ENCODE data around the gene LDLRAD4. TPM values are rescaled to one million over a fixed set of nuclear protein-coding genes. Genes with fewer than 3 reads are reported as not detected.
A peak's percentile ranks its signal among the peaks of the same experiment; 100 is the strongest.

The LDLRAD4 gene
- total RNA-seq, 1 donor from 2014 or later = 18.4 TPM

GRCh38 chr18:13217971-13218367 lies 591 bp upstream of the LDLRAD4 start:
- intact Hi-C loops (cut with DNase I) = loop anchor here (5.0 kb wide), 1 partner anchor 309 kb away; no protein-coding TSS in a partner anchor
- Histone ChIP-seq H3K27ac (peak overlapping the region; percentile 76), H3K9me3 (no peaks in the 10 kb centered on the region), H3K36me3 (no peaks in the 10 kb centered on the region), H3K27me3 (peaks cover 4% of the 10 kb centered on the region), H3K4me3 (peak overlapping the region; percentile 60), H3K4me1 (peaks cover 43% of the 10 kb centered on the region)
- ATAC-seq (peak; percentile 3), DNase-seq (peak; percentile 74)
- TF ChIP-seq CTCF (IDR thresholded peaks at IDR 0.05) = no peak

- H3K27ac ChIP-seq = peak overlapping the region; percentile 76
- TF ChIP-seq CTCF (IDR thresholded peaks at IDR 0.05) = no peak
Measured at GRCh38 chr18:13218997-13219396, 437 bp downstream of the LDLRAD4 start.

GRCh38 chr18:13219593-13220159 lies 1.1 kb downstream of the LDLRAD4 start:
- no peak for TF ChIP-seq CTCF (IDR thresholded peaks at IDR 0.05)
- Histone ChIP-seq H3K4me3 (peak overlapping the region; percentile 60), H3K27me3 (peaks cover 3% of the 10 kb centered on the region), H3K36me3 (no peaks in the 10 kb centered on the region), H3K4me1 (peaks cover 53% of the 10 kb centered on the region), H3K9me3 (no peaks in the 10 kb centered on the region), H3K27ac (no peak overlapping the region)
- DNase-seq (no peak), ATAC-seq (no peak)
- intact Hi-C loops (cut with DNase I) = loop anchor here (5.0 kb wide), 1 partner anchor 308 kb away; no protein-coding TSS in a partner anchor

More at GRCh38 chr18:13218997-13219396, 437 bp downstream of the LDLRAD4 start:
- intact Hi-C loops (cut with DNase I) = loop anchor here (5.0 kb wide), 1 partner anchor 308 kb away; no protein-coding TSS in a partner anchor
- peaks cover 53% of the 10 kb centered on the region for H3K4me1 ChIP-seq
- peak overlapping the region; percentile 60 for H3K4me3 ChIP-seq
- no peaks in the 10 kb centered on the region for H3K36me3 ChIP-seq
- no peaks in the 10 kb centered on the region for H3K9me3 ChIP-seq
- no peak for DNase-seq
- ATAC-seq = no peak
- H3K27me3 ChIP-seq = peaks cover 4% of the 10 kb centered on the region

- Histone ChIP-seq H3K4me3 (no peak overlapping the region), H3K27ac (no peak overlapping the region), H3K9me3 (no peaks in the 10 kb centered on the region), H3K4me1 (peaks cover 53% of the 10 kb centered on the region), H3K27me3 (no peaks in the 10 kb centered on the region), H3K36me3 (no peaks in the 10 kb centered on the region)
- DNase-seq (no peak), ATAC-seq (no peak)
- intact Hi-C loops (cut with DNase I) = no loop called here
- no peak for TF ChIP-seq CTCF (IDR thresholded peaks at IDR 0.05)
Measured at GRCh38 chr18:13220361-13220991, 1.9 kb downstream of the LDLRAD4 start.

GRCh38 chr18:13221869-13222855 lies 3.6 kb downstream of the LDLRAD4 start:
- peak; percentile 74 for DNase-seq
- TF ChIP-seq CTCF (IDR thresholded peaks at IDR 0.05) = no peak
- H3K4me1 ChIP-seq = peaks cover 45% of the 10 kb centered on the region
- no peak overlapping the region for H3K4me3 ChIP-seq
- no peaks in the 10 kb centered on the region for H3K27me3 ChIP-seq
- intact Hi-C loops (cut with DNase I) = no loop called here
- peak overlapping the region; percentile 44 for H3K27ac ChIP-seq
- ATAC-seq = peak; percentile 62
- H3K36me3 ChIP-seq = no peaks in the 10 kb centered on the region
- no peaks in the 10 kb centered on the region for H3K9me3 ChIP-seq

Data from upper lobe of right lung (tissue), 1 donor.